HepG2 (cell line): ENCODE measurements around the gene GPR158. TPM values are rescaled to one million over a fixed set of nuclear protein-coding genes. Genes with fewer than 3 reads are reported as not detected.

Experiments
- ATAC-seq: fragments of 200-7000 bp; cut with Tn5 transposase; 3 replicates; pipeline ENCODE4 v1.9.1; 2020; ENCODE audit warnings: mild to moderate bottlenecking, moderate library complexity
- BruUV-seq: library from RNA; stranded (reverse); fragments of 400-500 nt; replicated peaks from 2 replicates; lab custom pipeline; 2021; lab: Mats Ljungman, UMichigan
- CTCF ChIA-PET: fragments of 300-600 bp; formaldehyde crosslinking; extraction: SDS; loops from one replicate; lab custom pipeline; 2021; ENCODE audit warnings: low total read pairs, inconsistent platforms, low intra/inter-chr PET ratio; lab: Yijun Ruan, JAX
- POLR2A ChIA-PET: fragments of 350-600 bp; sonication (Branson Sonifier 250); formaldehyde crosslinking; loops from one replicate; lab custom pipeline; 2020; ENCODE audit warnings: antibody characterized with exemption, inconsistent platforms; lab: Yijun Ruan, JAX
- DNase-seq: peaks from one replicate; pipeline ENCODE4 v3.0.0-alpha.2; 2015; ENCODE audit warnings: low spot score
- FAIRE-seq: peaks from 3 replicates; lab custom pipeline; 2011; peaks lifted over from hg19 to GRCh38; lab: Jason Lieb, UNC
- H2AFZ ChIP-seq: one replicate; pipeline ENCODE4 v1.6.1; 2011; ENCODE audit warnings: low read length, inconsistent platforms
- H3K27ac ChIP-seq: fragments of 300-600 bp; 3 replicates; pipeline ENCODE4 v1.8.0; 2011; ENCODE audit warnings: mixed run types, mild to moderate bottlenecking, mixed read lengths, low read length, inconsistent platforms; ENCODE audit not compliant: insufficient read depth; ENCODE audit errors: extremely low read length
- H3K27me3 ChIP-seq, 2 experiments: fragments of 200-600 bp in 1 of 2; 2 replicates in 1 of 2; 3 replicates in 1 of 2; pipeline versions ENCODE4 v1.6.0 to v1.8.0; 2011; ENCODE audit warnings: low read length in 2 of 2, mild to moderate bottlenecking in 2 of 2, moderate library complexity in 2 of 2, inconsistent platforms in 1 of 2; ENCODE audit not compliant: insufficient read depth in 2 of 2, control insufficient read depth in 1 of 2
- H3K36me3 ChIP-seq, 2 experiments: fragments of 200-600 bp in 1 of 2; replicated peaks in 1 of 2; 2 replicates in 1 of 2; 3 replicates in 1 of 2; pipeline versions ENCODE4 v1.5.1 to v1.8.0; 2011; ENCODE audit warnings: low read length in 2 of 2, inconsistent platforms in 1 of 2; ENCODE audit not compliant: insufficient read depth in 2 of 2, control insufficient read depth in 1 of 2
- H3K4me1 ChIP-seq: 2 replicates; pipeline ENCODE4 v1.5.1; 2012; ENCODE audit warnings: low read length, inconsistent platforms; ENCODE audit not compliant: insufficient read depth
- H3K4me2 ChIP-seq: 2 replicates; pipeline ENCODE4 v1.6.0; 2011; ENCODE audit warnings: low read depth, low read length, inconsistent platforms
- H3K4me3 ChIP-seq, 3 experiments: fragments of 200-600 bp in 1 of 3; sonication (generic), shearing (Covaris generic) in 1 of 3; replicated peaks in 1 of 3; 2 replicates each; pipeline ENCODE4 v1.5.1; 2011 to 2016; ENCODE audit warnings: low read length in 3 of 3, inconsistent platforms in 2 of 3, low read depth in 2 of 3, mild to moderate bottlenecking in 2 of 3, control low read depth in 1 of 3, mixed read lengths in 1 of 3; ENCODE audit not compliant: insufficient read depth in 1 of 3
- H3K79me2 ChIP-seq: one replicate; pipeline ENCODE4 v1.6.1; 2011; ENCODE audit warnings: low read length, inconsistent platforms; ENCODE audit not compliant: insufficient read depth
- H3K9ac ChIP-seq: 2 replicates; pipeline ENCODE4 v1.6.0; 2011; ENCODE audit warnings: mild to moderate bottlenecking, low read depth, low read length, inconsistent platforms; ENCODE audit not compliant: insufficient read depth
- H3K9me3 ChIP-seq: 2 replicates; pipeline ENCODE4 v1.5.1; 2012; ENCODE audit warnings: mild to moderate bottlenecking, low read length
- H4K20me1 ChIP-seq: 2 replicates; pipeline ENCODE4 v1.6.0; 2011; ENCODE audit warnings: inconsistent platforms, mild to moderate bottlenecking, low read length, moderate library complexity; ENCODE audit not compliant: insufficient read depth
- ARNTL ChIP-seq: sonication (generic); formaldehyde crosslinking; IDR thresholded peaks from 2 replicates; pipeline ENCODE4 v1.4.0; 2020; ENCODE audit warnings: mild to moderate bottlenecking, missing genetic modification reagents
- ATF7-NPFF ChIP-seq: sonication (generic); formaldehyde crosslinking; IDR thresholded peaks from 2 replicates; pipeline ENCODE4 v1.8.1; 2023; ENCODE audit warnings: mild to moderate bottlenecking, low read depth, missing genetic modification reagents, moderate library complexity
- DZIP1 ChIP-seq: sonication (generic); formaldehyde crosslinking; IDR thresholded peaks from 2 replicates; pipeline ENCODE4 v1.5.0; 2020; ENCODE audit warnings: mild to moderate bottlenecking, missing genetic modification reagents
- KDM3A ChIP-seq: IDR thresholded peaks from 2 replicates; pipeline ENCODE4 v1.6.1; 2018; ENCODE audit warnings: low read depth, missing compliant biosample characterization
- NPAS2 ChIP-seq: sonication (generic); formaldehyde crosslinking; IDR thresholded peaks from 2 replicates; pipeline ENCODE4 v1.8.0; 2022; ENCODE audit warnings: mild to moderate bottlenecking, missing genetic modification reagents, borderline replicate concordance
- PHB2 ChIP-seq: fragments of 450-650 bp; IDR thresholded peaks from 2 replicates; pipeline ENCODE4 v1.6.1; 2018; ENCODE audit not compliant: partially characterized antibody
- RBFOX2 ChIP-seq: fragments of 200-400 bp; formaldehyde crosslinking; IDR thresholded peaks from 2 replicates; pipeline ENCODE4 v1.6.1; 2017; ENCODE audit warnings: low read depth, mild to moderate bottlenecking, low read length
- SATB2 ChIP-seq: sonication (generic); formaldehyde crosslinking; IDR thresholded peaks from 2 replicates; pipeline ENCODE4 v1.5.0; 2020; ENCODE audit warnings: missing genetic modification reagents
- ZBTB20 ChIP-seq: sonication (generic); formaldehyde crosslinking; IDR thresholded peaks from 2 replicates; pipeline ENCODE4 v1.8.1; 2023; ENCODE audit warnings: missing genetic modification reagents, low read depth, mild to moderate bottlenecking, borderline replicate concordance
- ZMAT3 ChIP-seq: sonication (generic); formaldehyde crosslinking; conservative IDR thresholded peaks from 2 replicates; pipeline ENCODE4 v1.7.0; 2021; ENCODE audit warnings: missing genetic modification reagents
- ZNF572 ChIP-seq: sonication (generic); formaldehyde crosslinking; IDR thresholded peaks from 2 replicates; pipeline ENCODE4 v1.5.1; 2020; ENCODE audit warnings: mild to moderate bottlenecking, missing genetic modification reagents
- ZNF800 ChIP-seq: sonication (generic); formaldehyde crosslinking; IDR thresholded peaks from 2 replicates; pipeline ENCODE4 v1.4.0; 2020; ENCODE audit warnings: missing genetic modification reagents
- WGBS: methylation state at CpG from one replicate; pipeline ENCODE4 v1.1.6; 2017; ENCODE audit warnings: low lambda C conversion rate; 5-methylcytosine and 5-hydroxymethylcytosine counted together
- in situ Hi-C: cut with HindIII; loops from 2 replicates; pipeline ENCODE4 v1.10.0; 2017; ENCODE audit warnings: low pct_unique_long_range_greater_than_20kb; ENCODE audit not compliant: extremely low pct_ligation_motif_present
- intact Hi-C: fragments of 100-400 bp; cut with micrococcal nuclease; formaldehyde crosslinking; loops from one replicate; pipeline ENCODE4 v1.10.0; 2022; ENCODE audit not compliant: unreplicated experiment
- polyA plus RNA-seq, 8 experiments: library from polyadenylated mRNA; depleted of rRNA in 3 of 8; stranded (reverse) in 7 of 8; unstranded in 1 of 8; fragments of >200 nt; fragmentation: Illumina TruSeq in 4 of 8; extraction: Trizol in 4 of 8; gene quantifications; 2 replicates each; pipeline versions ENCODE4 v1.2.1 to v1.2.3, GENCODE V29; 2011 to 2016; ENCODE audit warnings: low read depth in 4 of 8, missing spikeins in 1 of 8, mixed read lengths in 1 of 8; ENCODE audit not compliant: insufficient read depth in 1 of 8
- total RNA-seq, 5 experiments: library from RNA; depleted of rRNA; stranded (reverse); fragments of >200 nt; fragmentation: Illumina TruSeq; extraction: Trizol; gene quantifications; 2 replicates each; pipeline ENCODE4 v1.2.3, GENCODE V29; 2016; ENCODE audit warnings: low read depth in 1 of 5

The GPR158 gene
- total and polyA plus RNA-seq, 2 of the 13 experiments (the other 11 are each of a cell fraction or from before 2014, with no cell fraction given) = not detected

GRCh38 chr10:25467881-25468280 lies 293.1 kb downstream of the GPR158 start (continued):
- TF ChIP-seq DZIP1 (CRISPR knock-in tag) = no peak
- TF ChIP-seq ZNF800 (CRISPR knock-in tag) = no peak
- no peak for TF ChIP-seq NPAS2 (CRISPR knock-in tag)
- TF ChIP-seq ZNF572 = no peak
- TF ChIP-seq, all 625 proteins: peak for 0

- no peak for DNase-seq
- no peak overlapping the region for H3K4me3 ChIP-seq
- FAIRE-seq = no peak
- no peak overlapping the region for H3K9ac ChIP-seq
- TF ChIP-seq ZBTB20 (CRISPR knock-in tag) (no peak), SATB2 (CRISPR knock-in tag) (no peak), KDM3A (CRISPR knock-in tag) (no peak), ARNTL (no peak), PHB2 (no peak), RBFOX2 (no peak), ZMAT3 (CRISPR knock-in tag) (no peak), ATF7-NPFF (CRISPR knock-in tag) (no peak)
- intact Hi-C loops = no loop called here
- H3K4me2 ChIP-seq = no peak overlapping the region
- H4K20me1 ChIP-seq = no peaks in the 10 kb centered on the region
- POLR2A ChIA-PET = no interaction called here
- H3K36me3 ChIP-seq = no peaks in the 10 kb centered on the region
- 2% methylated on average over 3 of the region's 3 CpGs for WGBS
- ATAC-seq = no peak
- no peaks in the 10 kb centered on the region for H3K79me2 ChIP-seq
- H3K4me1 ChIP-seq = no peaks in the 10 kb centered on the region
- no peak overlapping the region for H3K27ac ChIP-seq
- H2AFZ ChIP-seq = no peak overlapping the region
- in situ Hi-C loops = no loop called here
- no TSS peak for BruUV-seq
- H3K9me3 ChIP-seq = no peaks in the 10 kb centered on the region
- CTCF ChIA-PET = no interaction called here
- H3K27me3 ChIP-seq = peaks cover 0 to 6% of the 10 kb centered on the region in 2 experiments; a peak in 2 of 5 replicates
These were observed 306.7 kb downstream of the GPR158 start for GRCh38 chr10:25481467-25481866.
